ENCODE results near the gene RIPPLY3.

- TF ChIP-seq GATA3 (IDR thresholded peaks at IDR 0.05; ENCODE audit: low read depth, low read length): no peak
- no peak for TF ChIP-seq GATA2 (IDR thresholded peaks at IDR 0.05; ENCODE audit: low read depth, low read length)
Measured at GRCh38 chr21:37045149-37045548, 38.6 kb downstream of the RIPPLY3 start.
